MCF 10A (cell line): ENCODE data around the gene TFCP2L1. TPM values are rescaled to one million over a fixed set of nuclear protein-coding genes. Genes with fewer than 3 reads are reported as not detected.

Experiments
- BruUV-seq: library from RNA; stranded (reverse); fragments of 400-500 nt; replicated peaks from 2 replicates; lab custom pipeline; 2021; lab: Mats Ljungman, UMichigan
- CTCF ChIA-PET: fragments of 300-600 bp; sonication (Branson Sonifier 250); formaldehyde crosslinking; extraction: SDS; loops from one replicate; lab custom pipeline; 2021; ENCODE audit warnings: antibody characterized with exemption, inconsistent platforms; lab: Yijun Ruan, JAX
- POLR2A ChIA-PET: fragments of 300-600, 350-650 bp; sonication (Branson Sonifier 250); formaldehyde crosslinking; extraction: SDS; loops from one replicate; lab custom pipeline; 2020; ENCODE audit warnings: antibody characterized with exemption, inconsistent platforms; lab: Yijun Ruan, JAX
- DNase-seq: peaks from one replicate; pipeline ENCODE4 v3.0.0-alpha.2; 2018; ENCODE audit not compliant: unreplicated experiment
- H3K27ac Mint-ChIP-seq: one replicate; pipeline ENCODE4 v1.8.0; 2022; ENCODE audit warnings: mild to moderate bottlenecking, low read depth, mixed read lengths; ENCODE audit not compliant: unreplicated experiment
- H3K27me3 Mint-ChIP-seq: one replicate; pipeline ENCODE4 v1.8.0; 2022; ENCODE audit warnings: mixed read lengths; ENCODE audit not compliant: insufficient read depth, unreplicated experiment
- H3K36me3 Mint-ChIP-seq: one replicate; pipeline ENCODE4 v1.8.0; 2022; ENCODE audit warnings: mild to moderate bottlenecking, moderate library complexity, mixed read lengths; ENCODE audit not compliant: insufficient read depth, unreplicated experiment
- H3K4me1 Mint-ChIP-seq: one replicate; pipeline ENCODE4 v1.8.0; 2022; ENCODE audit warnings: mixed read lengths; ENCODE audit not compliant: insufficient read depth, unreplicated experiment
- H3K4me3 Mint-ChIP-seq: one replicate; pipeline ENCODE4 v1.8.0; 2022; ENCODE audit warnings: mild to moderate bottlenecking, moderate library complexity, mixed read lengths; ENCODE audit not compliant: unreplicated experiment
- H3K9me3 Mint-ChIP-seq: one replicate; pipeline ENCODE4 v1.8.0; 2022; ENCODE audit warnings: mixed read lengths; ENCODE audit not compliant: unreplicated experiment
- CTCF ChIP-seq: fragments of 200-600 bp; IDR thresholded peaks from one replicate; pipeline ENCODE4 v1.8.0; 2022; ENCODE audit warnings: antibody characterized with exemption, mild to moderate bottlenecking; ENCODE audit not compliant: unreplicated experiment
- intact Hi-C: fragments of 100-400 bp; cut with micrococcal nuclease; formaldehyde crosslinking; loops from 2 replicates; pipeline ENCODE4 v1.14.1; 2022
- total RNA-seq: library from RNA; stranded (reverse); gene quantifications from 2 replicates; pipeline ENCODE4 v1.2.3, GENCODE V29; 2022

Gene TFCP2L1
- total RNA-seq, 1 experiment from 2014 or later = 22.6 TPM

- H3K27me3 Mint-ChIP-seq = no peaks in the 10 kb centered on the region
- H3K4me3 Mint-ChIP-seq = no peak overlapping the region
- no peak for TF ChIP-seq CTCF
- ChIA-PET CTCF (interaction anchor here (0.7 kb wide), 1 partner anchor 186 kb away, joined by 3 read pairs; no protein-coding TSS in a partner anchor), POLR2A (interaction anchor here (1.0 to 1.6 kb wide), 2 partner anchors 11 to 186 kb away, joined by 3 to 5 read pairs; no protein-coding TSS in a partner anchor)
- intact Hi-C loops = loop anchor here (2.0 kb wide), 1 partner anchor 187 kb away; no protein-coding TSS in a partner anchor
- no peak overlapping the region for H3K27ac Mint-ChIP-seq
- no peak for DNase-seq
- peaks cover 16% of the 10 kb centered on the region for H3K4me1 Mint-ChIP-seq
- peaks cover 23% of the 10 kb centered on the region for H3K36me3 Mint-ChIP-seq
- no peaks in the 10 kb centered on the region for H3K9me3 Mint-ChIP-seq
- BruUV-seq = no TSS peak
These were observed 3.3 kb downstream of the TFCP2L1 start for GRCh38 chr2:121281694-121282093.

GRCh38 chr2:121281107-121281506 is 3.9 kb downstream of the TFCP2L1 start:
- no peaks in the 10 kb centered on the region for H3K27me3 Mint-ChIP-seq
- no peak overlapping the region for H3K4me3 Mint-ChIP-seq
- no peak overlapping the region for H3K27ac Mint-ChIP-seq
- peaks cover 16% of the 10 kb centered on the region for H3K4me1 Mint-ChIP-seq
- no peak for DNase-seq
- BruUV-seq = no TSS peak
- ChIA-PET POLR2A (interaction anchor here (1.0 kb wide), 1 partner anchor 10 kb away, joined by 5 read pairs; no protein-coding TSS in a partner anchor), CTCF (interaction anchor here (0.7 kb wide), 1 partner anchor 186 kb away, joined by 3 read pairs; no protein-coding TSS in a partner anchor)
- no peaks in the 10 kb centered on the region for H3K9me3 Mint-ChIP-seq
- peaks cover 29% of the 10 kb centered on the region for H3K36me3 Mint-ChIP-seq
- no peak for TF ChIP-seq CTCF
- intact Hi-C loops = no loop called here

- intact Hi-C loops = no loop called here
- no peak for DNase-seq
- no peaks in the 10 kb centered on the region for H3K27me3 Mint-ChIP-seq
- H3K36me3 Mint-ChIP-seq = peaks cover 42% of the 10 kb centered on the region
- BruUV-seq = no TSS peak
- ChIA-PET CTCF (interaction anchor here (0.5 to 1.1 kb wide), 4 partner anchors 20 to 209 kb away, joined by 3 to 4 read pairs (median 3); no protein-coding TSS in a partner anchor), POLR2A (interaction anchor here (0.8 kb wide), 1 partner anchor 50 kb away, joined by 3 read pairs; no protein-coding TSS in a partner anchor)
- no peaks in the 10 kb centered on the region for H3K9me3 Mint-ChIP-seq
- no peak overlapping the region for H3K4me3 Mint-ChIP-seq
- no peak for TF ChIP-seq CTCF
- peaks cover 16% of the 10 kb centered on the region for H3K4me1 Mint-ChIP-seq
- H3K27ac Mint-ChIP-seq = no peak overlapping the region
These were observed 5.4 kb downstream of the TFCP2L1 start for GRCh38 chr2:121279476-121280220.

- Mint-ChIP-seq H3K4me3 (no peak overlapping the region), H3K27ac (no peak overlapping the region), H3K27me3 (no peaks in the 10 kb centered on the region), H3K4me1 (no peaks in the 10 kb centered on the region), H3K9me3 (no peaks in the 10 kb centered on the region), H3K36me3 (peaks cover 62% of the 10 kb centered on the region)
- no TSS peak for BruUV-seq
- intact Hi-C loops = no loop called here
- TF ChIP-seq CTCF = no peak
- ChIA-PET POLR2A (interaction anchor here (1.3 kb wide), 1 partner anchor 79 kb away, joined by 3 read pairs; no protein-coding TSS in a partner anchor), CTCF (interaction anchor here (0.6 to 1.1 kb wide), 2 partner anchors 65 to 181 kb away, joined by 3 read pairs; no protein-coding TSS in a partner anchor)
- DNase-seq = no peak
These were observed 8.7 kb downstream of the TFCP2L1 start for GRCh38 chr2:121276341-121276740.
